ENCODE results near the gene DCDC1. TPM values are rescaled to one million over a fixed set of nuclear protein-coding genes. Genes with fewer than 3 reads are reported as not detected.

DCDC1 gene
- total RNA-seq, 1 experiment from 2014 or later = 2.2 TPM

- Histone ChIP-seq H3K79me2 (ENCODE audit: low read depth) (no peaks in the 10 kb centered on the region), H3K4me1 (replicated peaks; ENCODE audit: insufficient read depth) (no peaks in the 10 kb centered on the region), H2AFZ (no peak overlapping the region), H4K20me1 (ENCODE audit: insufficient read depth) (no peaks in the 10 kb centered on the region), H3K36me3 (ENCODE audit: low read depth) (no peaks in the 10 kb centered on the region), H3K27ac (no peak overlapping the region), H3K27me3 (ENCODE audit: insufficient read depth, low read depth) (no peaks in the 10 kb centered on the region), H3F3A (ENCODE audit: insufficient read depth, low read depth) (no peaks in the 10 kb centered on the region), H3K4me2 (no peak overlapping the region), H3K9me2 (ENCODE audit: insufficient read depth) (no peaks in the 10 kb centered on the region), H3K9me3 (ENCODE audit: insufficient read depth, low read depth) (no peaks in the 10 kb centered on the region; the same call in 1 of the 2 replicates), H3K4me3 (no peak overlapping the region)
- no TSS peak for BruUV-seq (replicated peaks)
- DNase-seq = peak in 1 of 2 experiments; percentile 42
- peak; percentile 80 for TF ChIP-seq CTCF (conservative IDR thresholded peaks at IDR 0.05)
- TF ChIP-seq EZH2 (IDR thresholded peaks at IDR 0.05; ENCODE audit: low read depth) = no peak
- intact Hi-C loops (cut with micrococcal nuclease; ENCODE audit: unreplicated experiment) = loop anchor here (1.0 to 5.0 kb wide), 4 partner anchors 474 to 776 kb away; no protein-coding TSS in a partner anchor
- ChIA-PET CTCF (interaction anchor here (0.5 to 0.7 kb wide), 8 partner anchors 22 to 778 kb away, joined by 3 to 9 read pairs (median 3); no protein-coding TSS in a partner anchor), POLR2A (ENCODE audit: unreplicated experiment) (no interaction called here)
These were observed 27.8 kb upstream of the DCDC1 start for GRCh38 chr11:31397239-31397834.

GRCh38 chr11:31387379-31387778, 17.8 kb upstream of the DCDC1 start:
- Histone ChIP-seq H3K4me2 (no peak overlapping the region), H3K27ac (no peak overlapping the region), H3K9me3 (ENCODE audit: insufficient read depth, low read depth) (no peaks in the 10 kb centered on the region), H3K4me3 (no peak overlapping the region), H3K79me2 (ENCODE audit: low read depth) (no peaks in the 10 kb centered on the region), H3K4me1 (replicated peaks; ENCODE audit: insufficient read depth) (no peaks in the 10 kb centered on the region), H3K9me2 (ENCODE audit: insufficient read depth) (no peaks in the 10 kb centered on the region), H3K36me3 (ENCODE audit: low read depth) (no peaks in the 10 kb centered on the region; the same call in 1 of the 2 replicates), H3K27me3 (ENCODE audit: insufficient read depth, low read depth) (no peaks in the 10 kb centered on the region), H3F3A (ENCODE audit: insufficient read depth, low read depth) (no peaks in the 10 kb centered on the region), H4K20me1 (ENCODE audit: insufficient read depth) (no peaks in the 10 kb centered on the region; the same call in 1 of the 2 replicates), H2AFZ (no peak overlapping the region)
- intact Hi-C loops (cut with micrococcal nuclease; ENCODE audit: unreplicated experiment) = no loop called here
- no TSS peak for BruUV-seq (replicated peaks)
- no peak for DNase-seq
- CTCF ChIA-PET = no interaction called here
- POLR2A ChIA-PET (ENCODE audit: unreplicated experiment) = no interaction called here
- TF ChIP-seq CTCF (conservative IDR thresholded peaks at IDR 0.05) (no peak), EZH2 (IDR thresholded peaks at IDR 0.05; ENCODE audit: low read depth) (no peak)

GRCh38 chr11:31383116-31383515, 13.6 kb upstream of the DCDC1 start:
- Histone ChIP-seq H3K4me2 (no peak overlapping the region), H3K9me2 (ENCODE audit: insufficient read depth) (no peaks in the 10 kb centered on the region), H3K27ac (no peak overlapping the region), H3K4me1 (replicated peaks; ENCODE audit: insufficient read depth) (no peaks in the 10 kb centered on the region), H3K36me3 (ENCODE audit: low read depth) (no peaks in the 10 kb centered on the region; the same call in 1 of the 2 replicates), H4K20me1 (ENCODE audit: insufficient read depth) (0 out of 2 replicates have a peak, but pooled peaks cover 7% of the 10 kb centered on the region), H3K4me3 (no peak overlapping the region), H3K79me2 (ENCODE audit: low read depth) (no peaks in the 10 kb centered on the region), H3K27me3 (ENCODE audit: insufficient read depth, low read depth) (no peaks in the 10 kb centered on the region), H2AFZ (no peak overlapping the region), H3F3A (ENCODE audit: insufficient read depth, low read depth) (no peaks in the 10 kb centered on the region), H3K9me3 (ENCODE audit: insufficient read depth, low read depth) (no peaks in the 10 kb centered on the region)
- TF ChIP-seq EZH2 (IDR thresholded peaks at IDR 0.05; ENCODE audit: low read depth) = no peak
- no peak for TF ChIP-seq CTCF (conservative IDR thresholded peaks at IDR 0.05)
- no TSS peak for BruUV-seq (replicated peaks)
- ChIA-PET POLR2A (ENCODE audit: unreplicated experiment) (no interaction called here), CTCF (no interaction called here)
- intact Hi-C loops (cut with micrococcal nuclease; ENCODE audit: unreplicated experiment) = no loop called here
- DNase-seq = no peak
